Stimulated activated CD8-positive, alpha-beta memory T cell treated with anti-CD3 and anti-CD28 coated beads, Interleukin-7, amount 100 ng/mL, for 24 hours (primary cell): Measurements from ENCODE around the gene PARL.

ENCODE experiments used
- DNase-seq: peaks from one replicate; pipeline ENCODE4 v3.0.0-alpha.2; 2020; ENCODE audit warnings: low read depth

Gene PARL

DNA sequence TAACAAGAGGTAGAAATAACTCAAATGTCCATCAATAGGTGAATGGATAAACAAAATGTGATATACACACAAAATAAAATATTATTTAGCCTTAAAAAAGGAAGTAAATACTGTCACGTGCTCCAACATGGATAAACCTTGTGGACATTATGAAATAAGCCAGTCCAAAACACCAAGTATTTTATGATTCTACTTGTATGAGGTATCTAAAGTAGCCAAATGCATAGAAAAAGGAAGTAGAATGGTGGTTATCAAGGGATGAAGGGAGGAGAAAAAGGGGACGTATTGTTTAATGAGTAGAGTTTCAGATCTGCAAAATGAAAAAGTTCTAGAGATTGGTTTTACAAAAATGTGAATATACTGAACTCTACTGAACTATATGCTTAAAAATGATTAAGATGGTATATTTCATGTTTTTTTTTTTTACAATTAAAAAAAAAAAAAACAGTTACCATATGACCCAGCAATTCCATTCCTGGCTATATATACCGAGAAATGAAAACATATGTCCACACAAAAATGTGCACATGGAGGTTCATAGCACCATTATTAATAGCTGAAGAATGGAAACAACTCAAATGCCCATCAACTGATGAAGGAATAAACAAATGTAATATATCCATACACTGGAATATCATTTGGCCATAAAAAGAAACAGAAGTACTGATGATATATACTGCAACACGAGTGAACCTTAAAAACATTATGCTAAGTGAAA lies 30.2 kb downstream of the PARL start:
- no peak for DNase-seq

DNA sequence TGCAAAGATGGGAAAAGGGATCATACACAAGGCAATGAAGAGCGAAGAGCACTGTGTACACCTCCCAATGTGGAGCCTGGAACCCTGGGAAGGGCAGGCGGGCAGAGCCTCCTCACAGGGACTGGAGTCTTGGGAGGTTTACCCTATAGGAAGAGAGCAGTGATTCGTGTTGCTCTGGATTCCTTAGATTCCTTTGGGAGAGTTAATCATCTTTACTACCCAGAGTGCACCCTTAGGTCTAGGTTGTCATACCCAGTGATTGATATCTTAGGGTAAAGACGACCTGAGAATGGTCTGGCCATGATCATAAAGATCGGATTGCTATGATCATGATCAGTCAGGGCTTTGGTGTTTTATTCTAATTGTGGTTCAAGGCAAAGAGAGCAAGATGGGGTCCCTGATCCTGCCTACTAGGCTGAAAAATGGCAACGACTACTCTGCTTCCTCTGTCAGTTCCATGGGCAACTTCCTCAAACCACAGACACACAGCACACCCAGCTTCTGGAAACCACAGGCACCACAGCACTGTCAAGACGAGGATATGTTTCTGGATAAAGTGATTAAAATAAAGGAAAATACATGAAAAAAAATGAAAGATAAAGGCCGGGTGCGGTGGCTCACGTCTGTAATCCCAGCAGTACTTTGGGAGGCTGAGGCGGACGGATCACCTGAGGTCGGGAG lies 38.9 kb downstream of the PARL start:
- DNase-seq = no peak

DNA sequence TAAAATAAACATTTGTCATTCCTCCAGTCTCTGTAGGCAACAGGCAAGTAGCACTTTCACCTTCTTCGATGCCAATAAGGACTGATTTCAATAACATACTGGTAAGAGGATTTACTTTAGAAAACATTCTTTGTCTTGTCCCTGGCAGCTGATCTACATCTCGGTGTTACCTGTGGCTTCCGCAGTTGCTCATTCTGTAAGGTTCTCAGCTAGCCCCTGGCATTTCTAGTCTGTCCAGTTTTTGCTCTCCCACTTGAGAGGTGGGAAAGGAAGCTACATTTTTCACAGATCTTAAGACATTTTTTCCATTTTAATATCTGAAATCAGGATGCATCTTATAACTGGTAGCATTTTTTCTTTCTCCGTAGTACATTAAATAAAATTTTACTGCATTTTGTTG lies 39.6 kb downstream of the PARL start:
- DNase-seq = no peak

DNA sequence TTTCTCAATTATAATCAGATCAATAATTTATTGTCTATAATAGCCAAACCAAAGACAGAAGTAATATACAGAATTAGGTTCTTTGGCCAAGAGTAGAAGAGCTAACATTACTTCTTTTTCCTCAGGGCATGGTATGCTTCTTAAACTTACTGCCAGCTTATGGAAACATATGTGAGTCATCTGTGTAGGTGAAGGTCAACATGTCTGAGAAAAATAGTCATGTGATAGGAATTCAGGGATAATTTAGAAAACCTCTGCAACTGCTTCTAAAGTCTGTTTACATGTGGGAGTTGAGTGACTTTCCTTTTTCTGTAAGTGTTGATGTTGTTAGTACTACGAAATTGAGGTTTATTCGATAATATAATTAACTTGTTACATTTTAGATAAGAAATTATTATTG lies 40.1 kb downstream of the PARL start:
- no peak for DNase-seq

DNA sequence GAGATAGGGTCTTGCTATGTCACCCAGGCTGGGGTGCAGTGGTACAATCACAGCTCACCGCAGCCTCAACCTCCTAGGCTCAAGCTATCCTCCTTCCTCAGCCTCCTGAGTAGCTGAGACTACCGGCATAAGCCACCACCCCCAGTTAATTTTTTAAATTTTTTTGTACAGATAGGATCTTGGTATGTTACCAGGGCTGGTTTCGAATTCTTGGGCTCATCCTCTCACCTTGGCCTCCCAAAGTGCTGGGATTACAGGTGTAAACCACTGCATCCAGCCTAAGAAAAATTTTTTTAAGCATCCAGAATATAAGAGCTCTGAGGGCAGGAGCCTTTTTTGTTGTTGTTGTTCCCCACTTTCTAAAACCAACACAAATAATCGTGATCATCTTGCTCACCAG lies 44.9 kb downstream of the PARL start:
- DNase-seq = no peak

DNA sequence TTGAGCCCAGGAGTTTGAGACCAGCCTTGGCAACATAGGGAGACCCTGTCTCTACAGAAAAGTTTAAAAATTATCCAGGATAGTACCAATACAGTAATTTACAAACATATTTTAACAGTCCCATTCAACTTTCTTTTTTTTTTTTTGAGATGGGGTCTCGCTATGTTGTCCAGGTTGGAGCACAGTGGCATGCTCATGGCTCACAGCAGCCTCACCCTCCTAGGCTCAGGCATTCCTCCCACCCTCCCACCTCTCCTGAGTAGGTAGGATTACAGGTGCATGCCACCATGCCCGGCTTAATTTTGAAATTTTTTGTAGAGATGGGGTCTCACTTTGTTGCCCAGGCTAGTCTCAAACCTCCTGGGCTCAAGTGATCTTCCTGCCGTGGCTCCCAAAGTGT lies 46.8 kb downstream of the PARL start:
- DNase-seq = no peak

DNA sequence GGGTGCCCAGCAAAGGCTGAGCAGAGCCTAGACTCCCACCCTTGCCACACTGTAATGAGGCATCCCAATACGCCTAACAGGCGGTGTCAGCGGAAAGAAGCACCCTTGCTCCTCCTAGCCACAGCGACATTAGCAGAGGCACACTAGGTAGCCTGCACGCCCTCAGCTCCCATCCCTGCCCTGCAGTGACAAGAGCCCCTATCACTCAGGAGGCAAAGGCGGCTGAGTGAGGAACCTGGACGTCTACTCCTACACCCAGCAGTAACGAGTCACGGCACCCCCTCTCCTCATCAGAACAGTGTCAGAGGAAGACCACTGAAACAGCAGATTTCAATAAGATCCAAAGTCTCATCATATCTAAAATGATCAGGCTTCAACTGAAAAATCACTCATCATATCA lies 47.3 kb downstream of the PARL start:
- no peak for DNase-seq

DNA sequence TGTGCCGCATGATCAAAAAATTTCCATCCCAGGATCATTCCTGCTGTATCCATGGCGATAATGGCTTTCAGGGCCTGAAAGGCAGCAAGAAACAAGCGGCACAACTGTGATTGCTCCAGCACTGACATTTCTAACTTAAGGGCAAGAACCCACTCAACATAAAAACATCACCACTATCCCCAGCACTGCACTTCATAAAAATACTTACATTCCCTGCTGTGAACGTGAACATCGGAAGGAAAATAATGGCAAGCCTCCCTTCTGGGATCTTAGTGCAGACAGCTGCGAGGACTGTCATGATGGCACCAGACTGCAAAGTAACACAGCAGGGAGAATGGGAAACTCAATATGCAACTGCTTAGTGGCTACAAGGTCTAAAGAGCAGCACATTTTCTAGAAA lies 51.2 kb downstream of the PARL start:
- no peak for DNase-seq

DNA sequence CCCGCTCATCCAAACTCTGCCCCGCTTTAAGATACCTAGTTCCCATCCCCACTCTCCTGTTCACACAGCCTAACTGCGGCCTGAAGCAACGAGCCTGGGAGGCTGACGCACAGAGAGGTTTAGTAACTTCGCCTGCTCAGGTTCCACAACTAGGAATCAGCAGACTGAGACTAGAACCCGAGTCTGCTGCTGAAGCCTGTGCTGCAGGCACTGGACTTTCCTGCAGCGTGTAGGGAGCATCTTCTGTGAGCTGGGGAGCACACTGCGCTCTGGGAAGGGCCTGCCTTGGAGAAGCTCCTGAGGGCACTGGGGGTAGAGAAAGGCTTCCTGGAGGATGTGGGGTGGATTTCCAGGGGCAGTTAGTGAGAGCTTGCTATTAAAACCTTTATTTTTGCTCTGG lies 54.5 kb downstream of the PARL start:
- no peak for DNase-seq

DNA sequence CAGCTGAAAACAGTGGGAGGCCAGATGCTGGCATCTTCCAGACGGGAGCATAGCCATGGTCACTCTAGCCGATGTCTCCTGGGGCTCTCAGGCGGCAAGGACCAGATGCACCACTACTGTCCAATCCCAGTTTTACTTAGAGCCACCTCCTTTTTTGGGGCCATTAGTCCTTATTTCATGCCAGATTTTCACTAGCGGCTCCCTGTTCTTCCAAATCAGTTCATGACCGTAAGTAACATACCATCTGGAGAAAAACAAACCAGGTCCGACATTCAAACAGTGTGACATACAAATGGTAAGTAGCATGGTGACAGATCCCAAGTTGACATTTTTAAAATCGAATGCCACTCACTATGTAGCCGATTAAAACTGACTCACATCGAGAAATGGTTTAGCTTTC lies 55.2 kb downstream of the PARL start:
- no peak for DNase-seq

DNA sequence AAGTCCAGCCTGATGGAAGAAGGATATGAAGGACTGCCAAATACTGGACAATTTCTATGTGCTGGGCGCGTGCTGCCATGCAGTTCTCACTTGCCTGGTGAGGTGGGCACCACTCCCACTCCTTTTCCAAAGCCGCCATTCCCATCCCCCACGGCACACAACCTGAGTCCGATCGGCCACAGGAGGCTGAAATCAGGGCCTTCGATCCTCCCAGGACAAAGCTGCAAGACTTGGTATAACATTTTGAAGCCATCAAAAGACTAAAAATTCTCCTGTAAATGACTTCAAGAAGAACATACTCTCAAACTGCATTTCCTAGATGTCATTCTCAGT lies 56.2 kb downstream of the PARL start:
- no peak for DNase-seq

DNA sequence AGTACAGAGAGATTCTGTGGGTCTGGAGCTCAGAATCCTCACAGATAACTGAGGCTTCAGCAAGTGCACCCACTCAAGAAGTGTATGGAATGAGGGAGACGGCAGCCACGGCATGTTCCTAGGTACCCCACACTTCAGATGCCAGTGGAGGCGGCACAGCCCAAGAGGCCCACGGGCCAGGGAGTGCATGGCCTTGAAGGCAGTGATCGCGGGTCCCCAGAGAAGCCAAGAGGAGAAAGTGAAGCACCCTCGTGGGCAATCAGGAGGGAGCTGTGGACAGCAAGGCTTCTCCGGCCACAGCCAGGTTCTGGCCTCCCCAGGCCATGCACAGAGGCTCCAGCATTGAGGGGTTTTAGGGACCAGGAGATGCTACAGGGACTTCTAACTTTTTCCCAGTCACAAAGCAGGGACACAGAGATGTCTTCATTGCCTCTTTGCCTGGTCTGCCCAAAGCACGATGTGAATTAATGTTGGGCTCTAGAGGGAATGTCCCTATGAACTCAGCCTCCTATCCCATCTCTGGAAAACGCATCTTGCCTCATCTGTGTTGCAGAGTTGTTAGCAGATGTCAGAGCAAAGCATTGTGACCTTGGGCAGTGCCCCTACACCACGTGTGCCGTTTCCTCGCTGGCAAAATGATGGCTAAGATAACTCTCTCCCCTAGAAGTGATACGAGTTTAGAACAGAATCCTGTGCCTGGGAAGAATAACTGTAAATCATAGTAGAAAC lies 56.7 kb downstream of the PARL start:
- no peak for DNase-seq

DNA sequence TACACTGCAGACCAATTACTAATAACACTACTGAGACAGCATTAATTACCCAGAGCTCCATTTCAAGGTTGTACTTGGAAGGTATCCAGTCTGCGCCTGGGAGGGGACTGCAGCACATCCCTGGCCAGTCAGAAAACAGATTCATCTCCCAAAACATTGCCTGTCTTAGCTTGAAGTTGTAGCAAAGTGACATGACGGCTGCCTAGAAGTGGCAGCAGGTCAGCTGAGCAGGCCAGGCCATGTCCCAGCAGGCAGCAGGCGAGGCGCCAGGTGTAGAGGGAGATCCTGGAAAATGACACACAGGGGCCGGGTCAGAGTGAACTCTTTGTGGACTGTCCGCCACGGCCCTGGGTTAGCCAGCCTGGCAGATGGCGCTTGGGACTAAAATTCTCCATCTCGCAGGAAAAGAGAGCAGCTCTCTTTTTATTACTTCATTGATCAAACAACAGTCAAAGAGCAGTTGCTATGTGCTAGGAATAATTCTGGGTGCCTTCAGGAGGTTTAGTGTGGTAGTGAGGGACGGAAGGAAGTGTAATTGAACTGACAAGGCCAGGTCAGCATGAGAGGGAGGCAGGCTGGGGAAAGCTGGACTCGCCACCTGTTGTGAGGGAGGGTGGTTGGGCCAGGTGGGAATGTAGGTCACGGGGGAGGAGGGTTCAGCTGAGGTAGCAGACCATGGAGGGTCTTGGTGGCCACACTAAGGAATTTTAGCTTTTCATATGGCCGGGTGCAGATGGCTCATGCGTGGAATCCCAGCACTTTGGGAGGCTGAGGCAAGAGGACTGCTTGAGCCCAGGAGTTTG lies 58.0 kb downstream of the PARL start:
- no peak for DNase-seq

DNA sequence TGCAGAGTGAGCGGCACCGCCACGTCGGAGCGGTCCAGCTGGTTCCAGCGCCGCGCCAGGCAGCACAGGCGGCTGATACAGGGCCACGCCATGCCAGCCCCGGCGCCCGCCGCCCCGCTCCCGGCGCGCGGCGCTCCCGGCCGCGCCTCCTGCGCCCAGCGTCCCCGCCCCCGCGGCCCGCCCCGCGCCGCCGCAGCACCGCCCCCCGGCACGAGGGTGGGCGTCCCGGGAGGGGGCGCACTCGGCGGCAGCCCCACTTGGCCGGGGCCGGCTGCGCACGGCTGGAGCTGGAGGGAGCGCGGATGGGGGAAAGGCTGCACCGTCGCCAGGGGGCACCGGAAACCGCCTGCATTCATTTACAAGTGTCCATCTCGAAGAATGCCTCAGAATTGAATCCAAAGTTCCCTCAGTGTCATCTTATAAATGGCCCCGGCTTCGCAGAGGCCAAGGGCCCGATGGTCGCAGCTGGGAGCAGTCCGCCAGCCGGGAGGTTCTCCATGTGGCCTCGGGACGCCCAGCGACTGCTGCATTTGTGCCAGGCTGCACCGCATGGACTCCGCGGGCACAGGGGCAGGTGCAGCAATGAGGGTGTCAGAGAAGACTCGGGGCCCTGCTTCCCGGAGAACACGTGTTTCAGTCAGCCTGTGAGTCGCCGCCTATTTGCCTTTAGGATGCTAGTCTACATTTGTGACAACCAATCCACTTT lies 59.1 kb downstream of the PARL start, which contains the start of gene MAP6D1:
Gene MAP6D1, minus strand, starts transcription at position 122 of the 706 bp plus-strand sequence. Its CDS starts 30 bp downstream, at position 92.
- DNase-seq = no peak

DNA sequence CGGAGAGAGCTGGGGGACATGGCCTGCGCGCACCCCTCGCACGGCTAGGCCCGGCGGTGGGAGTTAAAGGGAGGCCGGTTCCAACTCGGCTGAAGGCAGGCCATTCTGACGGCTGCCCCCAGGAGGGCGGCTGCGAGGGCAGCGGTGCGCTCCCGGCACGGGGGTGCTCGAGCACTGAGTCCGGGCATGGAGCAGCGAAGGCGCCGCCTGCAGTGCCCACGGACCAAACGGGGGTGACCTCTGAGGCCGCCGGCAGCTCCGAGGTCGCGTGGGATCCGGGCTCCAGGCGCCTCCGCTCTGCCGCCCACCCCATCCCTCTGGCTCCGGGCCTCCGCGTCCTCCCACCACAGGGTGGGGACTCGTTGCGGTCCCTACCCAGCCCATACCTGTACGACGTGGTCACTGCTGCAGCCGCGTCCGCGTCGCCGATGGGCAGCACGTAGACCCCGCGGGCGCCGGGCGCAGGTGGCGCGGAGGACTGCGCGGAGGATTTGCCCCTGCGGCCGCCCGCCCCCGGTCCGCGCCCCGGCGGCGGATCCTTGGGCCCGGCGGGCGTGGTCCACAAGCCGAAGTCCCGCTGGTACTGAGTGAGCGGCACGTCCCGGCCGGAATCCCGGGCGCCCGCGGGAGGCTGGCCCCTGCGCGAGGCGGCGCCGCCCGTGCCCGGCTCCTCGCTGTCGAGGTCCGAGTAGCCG lies 59.8 kb downstream of the PARL start:
- DNase-seq = no peak

DNA sequence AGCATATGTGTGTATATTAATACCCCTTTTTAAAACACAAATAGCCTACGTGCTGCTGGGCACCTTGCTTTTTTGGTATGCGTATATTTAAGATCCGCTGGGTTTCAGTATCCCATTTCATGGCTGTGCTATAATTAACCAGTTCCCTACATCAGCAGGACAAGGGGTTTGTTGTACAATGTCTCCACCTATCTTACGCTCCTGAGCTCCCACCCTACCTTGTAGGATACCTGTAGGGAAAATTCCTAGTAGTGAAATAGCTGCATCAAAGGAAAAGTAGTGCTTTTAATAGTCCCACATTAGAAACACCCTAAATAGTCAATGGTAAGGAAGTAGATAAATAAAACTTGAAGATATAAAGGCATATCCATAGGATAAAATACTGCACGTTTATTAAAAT lies 60.7 kb downstream of the PARL start:
- DNase-seq = no peak

DNA sequence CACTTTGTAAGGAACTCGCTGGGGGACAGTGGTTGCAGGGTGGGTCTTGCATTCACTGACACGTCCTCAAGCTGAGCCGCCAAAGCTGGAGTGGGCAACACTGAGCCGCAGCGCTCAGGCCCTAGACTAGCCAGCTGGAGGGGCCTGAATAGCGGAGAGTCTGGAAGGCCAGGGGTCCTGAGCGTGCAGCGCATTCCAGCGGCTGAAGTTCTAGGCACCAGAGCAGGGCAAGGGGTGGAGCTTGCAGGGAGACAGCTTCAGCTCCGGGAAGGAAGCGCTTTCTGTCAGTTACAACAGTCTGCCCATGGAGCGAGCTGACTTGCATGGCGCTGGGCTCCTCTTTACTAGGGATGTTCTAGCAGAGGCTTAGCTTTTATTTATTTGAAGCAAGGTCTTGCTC lies 62.0 kb downstream of the PARL start:
- no peak for DNase-seq

DNA sequence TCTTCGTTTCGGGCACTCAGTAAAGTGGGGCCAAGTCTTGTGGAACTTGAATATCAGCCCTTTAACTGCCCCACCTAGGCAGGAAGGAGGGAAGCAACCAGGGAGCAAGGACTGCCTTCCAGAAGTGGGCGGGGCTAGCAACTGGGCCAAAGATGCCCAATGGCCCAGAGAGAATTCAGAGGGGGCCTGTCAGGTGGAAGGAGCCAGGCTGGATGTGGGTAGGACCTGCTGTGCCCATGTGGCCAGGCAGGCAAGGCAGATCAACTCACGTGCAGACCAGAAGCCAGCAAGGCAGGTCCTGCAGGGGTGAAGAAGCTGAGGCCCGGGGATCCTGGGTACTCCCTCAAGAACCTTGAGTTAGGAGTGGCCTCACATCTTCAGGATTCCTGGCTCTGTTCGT lies 64.8 kb downstream of the PARL start:
- no peak for DNase-seq

DNA sequence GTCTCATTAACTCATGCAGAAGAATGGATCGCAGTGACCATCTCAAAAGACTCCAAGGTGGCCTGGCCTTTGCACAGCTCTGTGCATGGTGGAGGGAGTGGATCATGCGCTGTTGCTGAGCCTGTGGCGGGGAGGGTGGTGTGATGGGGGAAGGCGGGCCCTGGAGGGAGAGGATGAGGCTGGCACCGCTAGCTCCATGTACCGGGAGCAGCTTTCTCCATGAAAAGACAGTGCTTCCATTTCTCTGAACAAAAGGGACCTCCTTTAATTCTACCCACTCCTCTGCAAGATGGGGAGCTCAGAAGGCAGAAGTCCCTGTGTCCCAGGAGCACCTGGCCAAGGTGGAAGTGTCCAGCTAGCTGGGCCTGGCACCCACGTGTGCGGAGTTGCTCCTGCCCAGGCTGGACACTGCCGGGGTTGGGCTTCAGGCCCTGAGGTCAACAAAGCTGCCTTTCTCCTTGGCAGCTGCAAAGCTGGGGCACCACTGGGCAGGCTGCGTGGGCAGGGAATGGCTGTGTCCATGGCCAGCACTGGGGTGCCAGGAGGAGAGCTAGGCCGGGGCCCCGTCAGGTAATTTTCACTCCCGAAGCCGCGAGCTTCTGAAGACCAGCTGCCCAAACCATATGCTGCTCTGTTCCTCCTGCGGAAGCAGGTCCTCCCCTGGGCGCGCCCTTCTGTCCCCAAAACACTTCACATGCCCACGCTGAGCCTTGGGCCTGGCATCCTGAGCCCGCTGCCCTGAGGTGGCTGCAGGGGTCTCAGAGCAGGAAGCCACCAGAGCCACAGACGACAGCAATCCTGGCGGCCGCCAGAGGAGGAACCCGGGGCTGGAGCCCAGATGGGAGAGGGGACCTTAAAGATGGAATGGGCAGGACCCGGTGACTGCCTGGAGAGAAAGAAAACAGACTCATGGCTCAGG lies 65.7 kb downstream of the PARL start:
- DNase-seq = no peak

DNA sequence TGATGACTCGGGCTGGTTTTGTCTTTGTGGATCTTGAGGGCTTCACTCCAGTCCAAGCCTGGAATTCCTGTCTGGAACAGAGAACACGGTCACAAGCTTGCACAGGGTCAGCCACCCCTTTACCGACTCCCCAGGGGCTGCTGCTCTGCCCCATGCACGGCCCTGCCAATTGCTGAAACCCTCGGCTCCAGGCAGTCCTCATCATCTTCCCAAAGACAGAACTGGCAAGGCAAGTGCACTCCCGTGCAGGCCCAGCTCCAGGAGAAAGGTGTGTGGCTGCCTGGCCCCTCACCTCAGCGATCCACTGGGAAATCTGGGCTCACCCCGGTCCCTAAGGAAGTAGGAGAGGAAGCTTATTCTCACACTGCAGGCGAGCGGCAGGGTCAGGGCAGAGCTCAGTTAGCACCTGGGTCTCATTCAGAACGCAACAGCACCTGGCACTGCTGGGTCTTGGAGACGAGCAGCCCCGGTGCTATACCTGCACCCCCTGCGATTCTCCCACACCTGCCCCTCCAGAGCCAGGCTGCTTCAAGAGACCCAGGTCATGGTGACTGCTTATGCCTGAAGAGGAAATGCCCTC lies 66.5 kb downstream of the PARL start:
- DNase-seq = no peak
